D721Med (cell line): ENCODE results near the gene CCDC187.

Experiments used
- DNase-seq: peaks from one replicate; pipeline ENCODE4 v3.0.0; 2011; ENCODE audit warnings: low spot score; ENCODE audit not compliant: insufficient read length
- FAIRE-seq: peaks from 2 replicates; lab custom pipeline; 2011; peaks lifted over from hg19 to GRCh38; lab: Jason Lieb, UNC
- TF ChIP-seq, protein P1 (sequence below): IDR thresholded peaks from 2 replicates; pipeline ENCODE4 v1.5.1; 2012; ENCODE audit warnings: mild to moderate bottlenecking, control low read depth; ENCODE audit not compliant: insufficient read depth; ENCODE audit errors: missing control alignments

Gene CCDC187

DNA sequence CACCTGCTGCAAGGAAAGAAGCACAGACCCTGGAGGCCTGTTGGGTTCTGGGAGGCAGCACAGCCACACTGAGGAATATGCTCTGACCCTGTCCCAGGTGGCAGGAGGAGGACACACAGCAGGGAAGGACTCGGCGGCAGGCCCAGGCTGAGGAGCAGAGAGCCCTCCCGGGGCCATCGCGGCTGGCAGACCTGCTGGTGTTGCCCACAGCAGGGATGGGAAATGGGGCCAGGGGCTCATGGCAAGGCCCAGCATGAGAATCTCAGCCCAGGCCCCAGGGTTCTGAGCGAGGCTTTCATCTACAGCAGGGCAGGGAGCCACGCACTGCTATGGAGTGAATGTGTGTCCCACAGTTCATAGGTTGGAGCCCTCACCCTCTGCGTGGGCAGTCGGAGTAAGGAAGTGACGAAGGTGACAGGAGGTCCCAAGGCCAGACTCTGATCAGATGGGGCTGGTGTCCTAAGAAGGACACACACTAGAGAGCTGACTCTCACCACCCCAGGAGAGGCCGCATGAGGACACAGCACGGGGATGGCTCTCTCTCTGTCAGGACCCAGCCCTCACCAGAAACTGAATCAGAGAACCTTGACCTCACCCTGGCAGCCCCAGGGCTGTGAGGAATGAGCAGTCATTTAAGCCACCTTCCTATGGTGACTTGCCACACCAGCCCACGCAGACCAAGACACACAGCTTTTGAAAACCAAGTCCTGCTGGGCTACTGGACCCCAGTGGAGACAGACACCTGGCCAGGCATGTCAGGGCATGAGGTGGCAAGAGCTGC lies 13.2 kb upstream of the CCDC187 start:
- TF ChIP-seq, protein P1, sequence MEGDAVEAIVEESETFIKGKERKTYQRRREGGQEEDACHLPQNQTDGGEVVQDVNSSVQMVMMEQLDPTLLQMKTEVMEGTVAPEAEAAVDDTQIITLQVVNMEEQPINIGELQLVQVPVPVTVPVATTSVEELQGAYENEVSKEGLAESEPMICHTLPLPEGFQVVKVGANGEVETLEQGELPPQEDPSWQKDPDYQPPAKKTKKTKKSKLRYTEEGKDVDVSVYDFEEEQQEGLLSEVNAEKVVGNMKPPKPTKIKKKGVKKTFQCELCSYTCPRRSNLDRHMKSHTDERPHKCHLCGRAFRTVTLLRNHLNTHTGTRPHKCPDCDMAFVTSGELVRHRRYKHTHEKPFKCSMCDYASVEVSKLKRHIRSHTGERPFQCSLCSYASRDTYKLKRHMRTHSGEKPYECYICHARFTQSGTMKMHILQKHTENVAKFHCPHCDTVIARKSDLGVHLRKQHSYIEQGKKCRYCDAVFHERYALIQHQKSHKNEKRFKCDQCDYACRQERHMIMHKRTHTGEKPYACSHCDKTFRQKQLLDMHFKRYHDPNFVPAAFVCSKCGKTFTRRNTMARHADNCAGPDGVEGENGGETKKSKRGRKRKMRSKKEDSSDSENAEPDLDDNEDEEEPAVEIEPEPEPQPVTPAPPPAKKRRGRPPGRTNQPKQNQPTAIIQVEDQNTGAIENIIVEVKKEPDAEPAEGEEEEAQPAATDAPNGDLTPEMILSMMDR, result no peak
- DNase-seq, result no peak
- FAIRE-seq, result no peak

DNA sequence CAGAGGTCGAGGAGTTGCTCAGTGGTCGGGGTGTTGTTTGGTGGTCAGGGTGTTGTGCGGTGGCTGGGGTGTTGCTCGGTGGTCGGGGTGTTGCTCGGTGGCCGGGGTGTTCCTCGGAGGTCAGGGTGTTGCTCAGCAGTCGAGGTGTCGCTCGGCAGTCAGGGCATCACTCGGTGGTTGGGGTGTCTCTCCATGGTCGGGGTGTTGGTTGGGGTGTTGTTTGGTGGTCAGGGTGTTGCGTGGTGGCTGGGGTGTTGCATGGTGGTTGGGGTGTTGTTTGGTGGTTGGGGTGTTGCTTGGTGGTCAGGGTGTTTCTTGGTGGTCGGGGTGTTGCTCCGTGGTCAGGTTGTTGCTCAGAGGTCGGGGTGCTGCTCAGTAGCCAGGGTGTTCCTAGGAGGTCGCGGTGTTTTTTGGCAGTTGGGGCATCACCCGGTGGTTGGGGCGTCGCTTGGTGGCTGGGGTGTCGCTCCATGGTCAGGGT lies 12.4 kb upstream of the CCDC187 start:
- TF ChIP-seq, protein P1, result no peak
- FAIRE-seq (no peak), DNase-seq (no peak)

DNA sequence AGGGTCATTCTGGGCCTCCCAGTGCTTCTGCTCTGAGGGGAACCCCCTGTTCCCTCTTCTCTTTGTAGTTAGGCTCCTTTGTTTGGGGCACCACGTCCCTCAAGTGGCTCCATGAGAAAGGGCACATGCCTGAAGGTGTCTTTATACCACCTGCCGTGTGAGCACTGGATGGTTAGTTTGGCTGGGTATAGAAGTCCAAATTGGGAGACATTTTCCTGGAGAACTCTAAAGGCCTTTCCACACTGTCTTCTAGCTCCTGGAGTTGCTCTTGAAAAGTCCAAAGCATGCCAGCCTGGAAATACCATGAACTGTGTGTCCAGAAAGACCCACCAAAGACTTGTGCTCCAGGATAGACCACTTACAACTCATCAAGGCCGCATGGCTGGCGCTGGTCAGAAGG lies 11.1 kb upstream of the CCDC187 start:
- FAIRE-seq, result no peak
- no peak for DNase-seq
- TF ChIP-seq, protein P1, result no peak

DNA sequence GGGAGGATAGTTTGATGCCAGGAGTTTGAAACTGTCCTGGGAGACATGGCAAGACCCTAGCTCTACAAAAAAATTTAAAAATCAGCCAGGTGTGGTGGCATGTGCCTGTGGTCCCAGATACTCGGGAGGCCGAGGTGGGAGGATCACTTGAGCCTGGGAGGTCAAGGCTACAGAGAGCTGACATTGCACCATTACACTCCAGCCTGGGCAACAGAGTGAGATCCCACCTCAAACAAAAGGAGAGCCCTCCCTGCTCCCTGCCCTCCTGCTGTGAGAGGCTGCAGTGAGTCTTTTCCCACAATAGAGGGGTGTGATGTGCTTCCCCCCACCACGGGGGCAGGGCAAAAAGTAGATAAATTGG lies 10.1 kb upstream of the CCDC187 start:
- DNase-seq (no peak), FAIRE-seq (no peak)
- TF ChIP-seq, protein P1, result no peak

DNA sequence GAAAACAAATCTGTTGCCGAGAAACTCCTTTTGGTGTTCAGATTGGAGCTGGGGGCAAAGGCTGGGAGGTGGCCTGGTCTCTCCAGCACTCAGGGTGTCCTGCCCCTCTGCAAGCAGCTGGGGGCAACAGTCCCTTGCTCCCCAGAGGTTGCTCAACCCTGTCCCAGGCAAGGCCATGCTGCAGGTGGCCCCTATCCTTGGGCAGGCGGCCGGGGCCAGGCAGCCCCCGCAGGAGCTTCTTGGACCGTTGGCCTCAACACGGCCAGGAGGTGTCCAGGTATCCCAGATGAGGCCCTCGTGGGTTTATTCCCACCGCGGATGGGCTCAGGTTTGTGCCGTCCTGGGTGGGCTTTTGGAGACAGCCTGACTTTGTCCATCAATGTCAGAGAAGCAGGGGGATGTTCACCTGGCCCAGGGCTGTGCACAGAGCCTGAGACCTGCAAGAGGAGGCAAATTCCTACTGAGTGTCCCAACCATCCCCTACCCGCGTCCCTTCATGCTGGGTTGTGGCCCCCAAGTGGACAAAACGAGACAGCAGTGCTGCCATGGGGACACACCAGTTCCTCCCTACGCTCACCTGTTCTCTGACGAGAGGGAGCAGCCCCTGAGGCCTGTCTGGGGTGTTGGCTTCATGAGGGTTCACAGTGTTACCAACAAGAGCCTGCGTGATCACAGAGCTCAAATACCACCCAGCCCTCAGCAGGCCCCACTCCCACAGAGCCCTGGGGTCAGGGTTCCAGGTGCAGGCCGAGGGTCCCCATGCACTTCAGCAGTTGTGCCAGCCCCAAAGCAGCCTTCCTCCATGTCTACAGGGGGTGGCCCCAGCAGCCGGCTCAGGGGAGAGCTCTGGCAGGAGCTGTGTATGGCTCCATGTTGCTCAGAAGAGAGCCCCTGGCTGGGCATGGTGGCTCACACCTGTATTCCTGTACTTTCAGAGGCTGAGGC lies 9.5 kb upstream of the CCDC187 start:
- no peak for DNase-seq
- no peak for FAIRE-seq
- TF ChIP-seq, protein P1, result no peak

DNA sequence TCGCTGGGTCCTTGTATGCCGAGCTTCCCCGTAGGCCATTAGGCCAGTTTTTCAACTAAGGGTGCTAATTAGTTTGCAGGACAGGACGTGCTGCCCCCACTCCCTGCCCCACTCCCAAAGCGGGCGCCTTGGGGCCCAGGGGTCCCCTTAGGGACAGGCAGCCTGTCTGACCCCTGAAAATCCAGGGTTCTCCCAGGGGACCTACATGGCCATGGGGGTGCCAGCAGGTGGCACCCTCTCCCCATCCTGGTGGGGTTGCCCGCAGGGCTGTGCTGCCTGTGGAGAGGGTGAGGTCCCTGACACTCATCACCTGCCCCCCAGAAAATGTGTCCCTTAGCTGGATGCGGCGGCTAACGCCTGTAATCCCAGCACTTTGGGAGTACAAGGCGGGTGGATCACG lies 8.5 kb upstream of the CCDC187 start:
- TF ChIP-seq, protein P1, result peak; percentile 53
- DNase-seq, result peak; percentile 88
- FAIRE-seq, result no peak
